IPS-15b (cell line): ENCODE measurements around the gene TMEM269.

Source experiments
- H3K27me3 ChIP-seq: one replicate; pipeline ENCODE4 v1.6.1; 2013; ENCODE audit warnings: low read length; ENCODE audit not compliant: control insufficient read depth, insufficient read depth
- H3K36me3 ChIP-seq: one replicate; pipeline ENCODE4 v1.6.1; 2013; ENCODE audit warnings: low read length; ENCODE audit not compliant: control insufficient read depth, insufficient read depth
- H3K4me1 ChIP-seq: one replicate; pipeline ENCODE4 v1.6.1; 2013; ENCODE audit warnings: mild to moderate bottlenecking, low read length; ENCODE audit not compliant: control insufficient read depth, insufficient read depth
- H3K4me3 ChIP-seq: one replicate; pipeline ENCODE4 v1.5.1; 2013; ENCODE audit warnings: low read depth, low read length
- H3K9ac ChIP-seq: one replicate; pipeline ENCODE4 v1.6.1; 2013; ENCODE audit warnings: low read depth, mild to moderate bottlenecking, low read length
- H3K9me3 ChIP-seq: one replicate; pipeline ENCODE4 v1.6.1; 2013; ENCODE audit warnings: mild to moderate bottlenecking, low read length; ENCODE audit not compliant: control insufficient read depth, insufficient read depth

The TMEM269 gene

GRCh38 chr1:42833981-42834380, 49.2 kb downstream of the TMEM269 start:
- H3K9me3 ChIP-seq: no peaks in the 10 kb centered on the region
- H3K36me3 ChIP-seq: no peaks in the 10 kb centered on the region
- H3K27me3 ChIP-seq: no peaks in the 10 kb centered on the region
- H3K4me3 ChIP-seq: no peak overlapping the region
- no peaks in the 10 kb centered on the region for H3K4me1 ChIP-seq
- no peak overlapping the region for H3K9ac ChIP-seq

GRCh38 chr1:42834803-42835202, 50.0 kb downstream of the TMEM269 start:
- Histone ChIP-seq H3K9ac (no peak overlapping the region), H3K27me3 (no peaks in the 10 kb centered on the region), H3K36me3 (no peaks in the 10 kb centered on the region), H3K9me3 (no peaks in the 10 kb centered on the region), H3K4me3 (no peak overlapping the region), H3K4me1 (no peaks in the 10 kb centered on the region)

- H3K9me3 ChIP-seq: no peaks in the 10 kb centered on the region
- no peaks in the 10 kb centered on the region for H3K27me3 ChIP-seq
- no peak overlapping the region for H3K9ac ChIP-seq
- no peaks in the 10 kb centered on the region for H3K4me1 ChIP-seq
- no peak overlapping the region for H3K4me3 ChIP-seq
- H3K36me3 ChIP-seq: no peaks in the 10 kb centered on the region
These were observed 50.6 kb downstream of the TMEM269 start for GRCh38 chr1:42835422-42835821.

GRCh38 chr1:42837709-42838108, 52.9 kb downstream of the TMEM269 start:
- H3K4me1 ChIP-seq: no peaks in the 10 kb centered on the region
- no peaks in the 10 kb centered on the region for H3K36me3 ChIP-seq
- H3K9ac ChIP-seq: no peak overlapping the region
- no peaks in the 10 kb centered on the region for H3K9me3 ChIP-seq
- H3K4me3 ChIP-seq: no peak overlapping the region
- H3K27me3 ChIP-seq: no peaks in the 10 kb centered on the region

GRCh38 chr1:42838482-42839190, 53.8 kb downstream of the TMEM269 start:
- H3K4me3 ChIP-seq: no peak overlapping the region
- no peaks in the 10 kb centered on the region for H3K27me3 ChIP-seq
- no peaks in the 10 kb centered on the region for H3K4me1 ChIP-seq
- no peak overlapping the region for H3K9ac ChIP-seq
- H3K36me3 ChIP-seq: no peaks in the 10 kb centered on the region
- H3K9me3 ChIP-seq: no peaks in the 10 kb centered on the region

GRCh38 chr1:42841010-42841409, 56.2 kb downstream of the TMEM269 start:
- Histone ChIP-seq H3K9ac (no peak overlapping the region), H3K9me3 (no peaks in the 10 kb centered on the region), H3K27me3 (no peaks in the 10 kb centered on the region), H3K36me3 (no peaks in the 10 kb centered on the region), H3K4me1 (no peaks in the 10 kb centered on the region), H3K4me3 (no peak overlapping the region)

- Histone ChIP-seq H3K27me3 (no peaks in the 10 kb centered on the region), H3K4me3 (no peak overlapping the region), H3K9me3 (no peaks in the 10 kb centered on the region), H3K9ac (no peak overlapping the region), H3K36me3 (no peaks in the 10 kb centered on the region), H3K4me1 (no peaks in the 10 kb centered on the region)
These were observed 56.8 kb downstream of the TMEM269 start for GRCh38 chr1:42841440-42842147.

GRCh38 chr1:42844592-42845140, 59.9 kb downstream of the TMEM269 start:
- H3K36me3 ChIP-seq: peaks cover 3% of the 10 kb centered on the region

GRCh38 chr1:42845193-42845592, 60.4 kb downstream of the TMEM269 start:
- no peaks in the 10 kb centered on the region for H3K27me3 ChIP-seq
- peak overlapping the region; percentile 79 for H3K4me3 ChIP-seq
- no peak overlapping the region for H3K9ac ChIP-seq
- H3K36me3 ChIP-seq: peaks cover 6% of the 10 kb centered on the region
- no peaks in the 10 kb centered on the region for H3K9me3 ChIP-seq
- H3K4me1 ChIP-seq: peaks cover 7% of the 10 kb centered on the region

More at GRCh38 chr1:42844592-42845140, 59.9 kb downstream of the TMEM269 start:
- Histone ChIP-seq H3K27me3 (no peaks in the 10 kb centered on the region), H3K4me3 (no peak overlapping the region), H3K9me3 (no peaks in the 10 kb centered on the region), H3K9ac (no peak overlapping the region), H3K4me1 (peaks cover 7% of the 10 kb centered on the region)

GRCh38 chr1:42845866-42846256, 61.1 kb downstream of the TMEM269 start:
- peaks cover 6% of the 10 kb centered on the region for H3K36me3 ChIP-seq
- H3K4me3 ChIP-seq: peak overlapping the region; percentile 79
- no peaks in the 10 kb centered on the region for H3K27me3 ChIP-seq
- no peak overlapping the region for H3K9ac ChIP-seq
- H3K9me3 ChIP-seq: no peaks in the 10 kb centered on the region
- peaks cover 7% of the 10 kb centered on the region for H3K4me1 ChIP-seq

- peaks cover 11% of the 10 kb centered on the region for H3K36me3 ChIP-seq
- no peaks in the 10 kb centered on the region for H3K27me3 ChIP-seq
- peak within 1 kb of the TSS; percentile 88 for H3K4me3 ChIP-seq
- no peaks in the 10 kb centered on the region for H3K9me3 ChIP-seq
- peaks cover 7% of the 10 kb centered on the region for H3K4me1 ChIP-seq
- H3K9ac ChIP-seq: peak within 1 kb of the TSS; percentile 82
These were observed 61.7 kb downstream of the TMEM269 start, which contains the start of gene ZNF691 for GRCh38 chr1:42846257-42847110. TSS of gene ZNF691 (plus strand) at chr1:42846613. CDS start at chr1:42849659, 3,046 bp downstream.
